Pancreas (tissue), 10 donors: ENCODE measurements around the gene DGKD. TPM values are rescaled to one million over a fixed set of nuclear protein-coding genes. Genes with fewer than 3 reads are reported as not detected.

Experiments
- ATAC-seq, 4 donors: fragments of 200-7000 bp; cut with Tn5 transposase; one replicate each; pipeline versions ENCODE4 v1.8.0 to v1.9.1; 2020; ENCODE audit warnings: mild to moderate bottlenecking in 4 of 4, moderate library complexity in 4 of 4
- DNase-seq, 6 donors: peaks; one replicate each; pipeline ENCODE4 v3.0.0-alpha.2; 2020
- FAIRE-seq: peaks from 2 replicates; lab custom pipeline; 2012; peaks lifted over from hg19 to GRCh38; lab: Jason Lieb, UNC
- H3K27ac ChIP-seq, 4 donors: fragments of 200-600 bp; sonication (generic); 1 replicate in 3 of 4; 2 replicates in 1 of 4; pipeline versions ENCODE4 v1.5.0 to v1.8.0; 2020
- H3K27me3 ChIP-seq, 4 donors: fragments of 200-600 bp; one replicate each; pipeline ENCODE4 v1.8.0; 2021
- H3K36me3 ChIP-seq, 3 donors: fragments of 200-600 bp; sonication (generic) in 1 of 3; one replicate each; pipeline versions ENCODE4 v1.5.0 to v1.8.0; 2020 to 2021
- H3K4me1 ChIP-seq, 3 donors: fragments of 200-600 bp; one replicate each; pipeline ENCODE4 v1.8.0; 2021
- H3K4me3 ChIP-seq, 4 donors: fragments of 200-600 bp; sonication (generic) in 2 of 4; one replicate each; pipeline versions ENCODE4 v1.5.0 to v1.8.0; 2020 to 2021
- H3K9me3 ChIP-seq, 4 donors: fragments of 200-600 bp; one replicate each; pipeline ENCODE4 v1.8.0; 2021
- WGBS, 2 donors: extraction: QIAGEN DNeasy Blood & Tissue Kit; methylation state at CpG; one replicate each; pipeline ENCODE4 v1.1.7; 2013; 5-methylcytosine and 5-hydroxymethylcytosine counted together
- intact Hi-C, 3 donors: fragments of 100-400 bp; cut with DNase I; formaldehyde crosslinking; loops; one replicate each; pipeline versions ENCODE4 v1.11.1 to v1.14.2; 2022
- polyA plus RNA-seq, 2 donors: library from polyadenylated mRNA; stranded (reverse); fragments of 200-250 nt; gene quantifications; one replicate each; pipeline ENCODE4 v1.2.3, GENCODE V29; 2013
- total RNA-seq, 6 donors: library from RNA; stranded (reverse); fragmentation: NEBNext Ultra II Directional in 4 of 6; extraction: Animal tissue kit (Norgen Biotek cat#: 25700) in 4 of 6; gene quantifications; one replicate each; pipeline versions ENCODE4 v1.2.1 to v1.2.4, GENCODE V29; 2021 to 2023
- TF ChIP-seq, protein P1 (sequence below), 4 donors: fragments of 200-600 bp; sonication (generic) in 3 of 4; IDR thresholded peaks; one replicate each; pipeline versions ENCODE4 v1.5.0 to v1.8.0; 2021; ENCODE audit warnings: antibody characterized with exemption in 4 of 4
- donor health status: healthy with polysubstance abuse.
- donor health status: DM: no; HTN: no; CAD: no; lungs with moderate emphysema.
- donor health status: DM: no; HTN: no; CAD: no.
- donor health status: control.
- donor health status: control.
- donor health status: Bipolar disorder and iron deficiency.
- donor health status: DM: yes; HTN: yes; CAD: no.
- donor health status: DM: no; HTN: no; CAD: no.
- donor health status: DM: no; HTN: no; CAD: no.
- donor health status: DM: yes; HTN: yes; CAD: no.

The DGKD gene
- total and polyA plus RNA-seq, 8 donors: 6.7 to 16.3 (median 8.9) TPM

- intact Hi-C loops: no loop called here
- ATAC-seq: peak in 2 of 4 donors; percentile 30 to 56
- H3K4me1 ChIP-seq: peaks cover 0 to 3% (median 0%) of the 10 kb centered on the region in 3 donors
- no peak overlapping the region for H3K4me3 ChIP-seq
- no peaks in the 10 kb centered on the region for H3K27me3 ChIP-seq
- peak in 1 of 6 donors; percentile 33 for DNase-seq
- 51 to 60% methylated on average over 14 to 15 of the region's 15 CpGs for WGBS, 2 donors
- TF ChIP-seq, protein P1, sequence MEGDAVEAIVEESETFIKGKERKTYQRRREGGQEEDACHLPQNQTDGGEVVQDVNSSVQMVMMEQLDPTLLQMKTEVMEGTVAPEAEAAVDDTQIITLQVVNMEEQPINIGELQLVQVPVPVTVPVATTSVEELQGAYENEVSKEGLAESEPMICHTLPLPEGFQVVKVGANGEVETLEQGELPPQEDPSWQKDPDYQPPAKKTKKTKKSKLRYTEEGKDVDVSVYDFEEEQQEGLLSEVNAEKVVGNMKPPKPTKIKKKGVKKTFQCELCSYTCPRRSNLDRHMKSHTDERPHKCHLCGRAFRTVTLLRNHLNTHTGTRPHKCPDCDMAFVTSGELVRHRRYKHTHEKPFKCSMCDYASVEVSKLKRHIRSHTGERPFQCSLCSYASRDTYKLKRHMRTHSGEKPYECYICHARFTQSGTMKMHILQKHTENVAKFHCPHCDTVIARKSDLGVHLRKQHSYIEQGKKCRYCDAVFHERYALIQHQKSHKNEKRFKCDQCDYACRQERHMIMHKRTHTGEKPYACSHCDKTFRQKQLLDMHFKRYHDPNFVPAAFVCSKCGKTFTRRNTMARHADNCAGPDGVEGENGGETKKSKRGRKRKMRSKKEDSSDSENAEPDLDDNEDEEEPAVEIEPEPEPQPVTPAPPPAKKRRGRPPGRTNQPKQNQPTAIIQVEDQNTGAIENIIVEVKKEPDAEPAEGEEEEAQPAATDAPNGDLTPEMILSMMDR (IDR thresholded peaks at IDR 0.05): no peak
- H3K9me3 ChIP-seq: no peaks in the 10 kb centered on the region
- H3K27ac ChIP-seq: no peak overlapping the region
- FAIRE-seq: no peak
- no peaks in the 10 kb centered on the region for H3K36me3 ChIP-seq
Observed at GRCh38 chr2:233349005-233349998, 5.0 kb upstream of the DGKD start.

GRCh38 chr2:233350708-233351107 lies 3.6 kb upstream of the DGKD start:
- no peak overlapping the region for H3K4me3 ChIP-seq
- TF ChIP-seq, protein P1 (IDR thresholded peaks at IDR 0.05): no peak
- no peaks in the 10 kb centered on the region for H3K27me3 ChIP-seq
- intact Hi-C loops: no loop called here
- peaks cover 0 to 3% (median 0%) of the 10 kb centered on the region in 3 donors for H3K4me1 ChIP-seq
- DNase-seq (no peak), FAIRE-seq (no peak), ATAC-seq (peak in 1 of 4 donors; percentile 50)
- no peaks in the 10 kb centered on the region for H3K36me3 ChIP-seq
- H3K9me3 ChIP-seq: no peaks in the 10 kb centered on the region
- WGBS, 2 donors: 47 to 48% methylated on average over 8 of the region's 8 CpGs
- no peak overlapping the region for H3K27ac ChIP-seq

- Histone ChIP-seq H3K27me3 (no peaks in the 10 kb centered on the region), H3K36me3 (no peaks in the 10 kb centered on the region), H3K9me3 (no peaks in the 10 kb centered on the region), H3K4me3 (no peak overlapping the region), H3K4me1 (peaks cover 0 to 3% (median 0%) of the 10 kb centered on the region in 3 donors), H3K27ac (no peak overlapping the region)
- 72 to 82% methylated on average over 7 of the region's 7 CpGs for WGBS, 2 donors
- DNase-seq (no peak), FAIRE-seq (no peak), ATAC-seq (no peak)
- intact Hi-C loops: no loop called here
- TF ChIP-seq, protein P1 (IDR thresholded peaks at IDR 0.05): no peak
Observed at GRCh38 chr2:233351423-233351822, 2.9 kb upstream of the DGKD start.

- Histone ChIP-seq H3K36me3 (no peaks in the 10 kb centered on the region), H3K4me3 (no peak overlapping the region), H3K9me3 (no peaks in the 10 kb centered on the region), H3K4me1 (peaks cover 0 to 3% (median 0%) of the 10 kb centered on the region in 3 donors), H3K27me3 (no peaks in the 10 kb centered on the region), H3K27ac (no peak overlapping the region)
- no peak for ATAC-seq
- FAIRE-seq: no peak
- DNase-seq: no peak
- WGBS, 2 donors: 90 to 95% methylated on average over 25 of the region's 25 CpGs
- intact Hi-C loops: no loop called here
- TF ChIP-seq, protein P1 (IDR thresholded peaks at IDR 0.05): no peak
Observed at GRCh38 chr2:233352141-233352842, 2.0 kb upstream of the DGKD start.
